KOPT-K1 (cell line): ENCODE results near the gene INTS15.

ENCODE experiments used
- H3K27ac ChIP-seq: fragments of 200-600 bp; sonication (generic); 2 replicates; pipeline ENCODE4 v1.5.1; 2016; ENCODE audit warnings: antibody characterized with exemption, mild to moderate bottlenecking, low read depth, low read length; ENCODE audit not compliant: poor library complexity, severe bottlenecking
- H3K36me3 ChIP-seq: fragments of 200-600 bp; sonication (generic); 2 replicates; pipeline ENCODE4 v1.5.1; 2017; ENCODE audit warnings: antibody characterized with exemption, mild to moderate bottlenecking, low read length, moderate library complexity; ENCODE audit not compliant: insufficient read depth
- H3K9me3 ChIP-seq: fragments of 200-600 bp; sonication (generic); 2 replicates; pipeline ENCODE4 v1.5.1; 2017; ENCODE audit warnings: antibody characterized with exemption, low read length, mild to moderate bottlenecking; ENCODE audit not compliant: insufficient read depth, poor library complexity, severe bottlenecking

The INTS15 gene

DNA sequence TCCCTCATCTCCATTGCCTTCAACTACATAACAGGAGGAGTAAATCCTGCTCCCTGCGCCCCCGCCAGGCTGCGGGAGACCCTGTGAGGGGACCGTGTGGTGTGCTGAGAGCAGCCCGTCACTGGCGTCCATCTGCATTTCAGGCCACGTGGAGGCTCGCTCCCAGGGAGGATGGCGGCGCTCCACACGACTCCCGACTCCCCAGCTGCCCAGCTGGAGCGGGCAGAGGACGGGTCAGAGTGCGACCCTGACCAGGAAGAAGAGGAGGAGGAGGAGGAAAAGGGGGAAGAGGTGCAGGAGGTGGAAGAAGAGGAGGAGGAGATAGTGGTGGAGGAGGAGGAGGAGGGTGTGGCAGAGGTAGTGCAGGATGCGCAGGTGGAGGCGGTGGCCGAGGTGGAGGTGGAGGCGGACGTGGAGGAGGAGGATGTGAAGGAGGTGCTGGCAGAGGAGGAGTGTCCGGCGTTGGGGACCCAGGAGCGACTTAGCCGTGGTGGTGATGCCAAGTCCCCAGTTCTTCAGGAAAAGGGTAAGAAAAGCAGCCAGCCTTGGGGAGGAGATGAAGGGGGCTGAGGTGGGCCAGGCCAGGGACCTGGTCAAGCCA lies 52.5 kb downstream of the INTS15 start:
- Histone ChIP-seq H3K27ac (no peak overlapping the region), H3K36me3 (peaks cover 83% of the 10 kb centered on the region), H3K9me3 (no peaks in the 10 kb centered on the region)

DNA sequence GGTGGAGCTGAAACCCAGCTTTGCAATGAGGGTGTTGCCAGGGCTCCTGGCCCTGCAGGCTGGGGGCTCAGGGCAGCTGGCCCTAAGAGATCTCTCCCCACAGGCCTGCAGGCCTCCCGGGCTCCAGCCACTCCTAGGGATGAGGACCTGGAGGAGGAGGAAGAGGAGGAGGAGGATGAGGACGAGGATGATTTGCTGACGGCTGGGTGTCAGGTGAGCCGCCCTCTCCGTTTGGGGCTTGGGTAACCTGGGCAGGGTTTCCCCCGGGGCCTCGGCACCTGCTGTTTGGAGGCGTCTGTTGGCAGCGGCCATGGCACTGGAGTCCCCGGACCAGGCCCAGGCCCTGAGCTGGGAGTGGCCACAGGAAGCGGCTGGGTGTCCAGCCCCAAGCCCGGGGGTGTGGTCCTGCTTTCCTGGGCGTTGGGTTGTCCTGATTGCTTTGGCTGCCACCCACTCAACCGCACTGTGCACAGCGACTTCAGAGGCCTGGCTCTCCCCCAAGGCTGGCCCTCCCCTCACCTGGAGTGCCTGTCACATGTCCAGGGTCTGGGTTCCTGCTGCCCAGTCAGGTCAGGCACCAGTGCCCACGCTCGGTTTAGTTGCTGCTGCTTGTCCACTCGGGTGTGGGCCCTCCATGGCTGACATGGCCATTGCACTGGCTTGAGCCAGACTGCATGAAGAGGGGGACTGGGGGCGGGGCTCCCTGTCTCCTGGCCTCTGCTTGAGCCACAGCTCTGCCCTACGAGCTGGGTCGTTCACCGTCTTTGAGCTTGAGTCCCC lies 53.2 kb downstream of the INTS15 start:
- no peaks in the 10 kb centered on the region for H3K9me3 ChIP-seq
- H3K27ac ChIP-seq: no peak overlapping the region
- peaks cover 91% of the 10 kb centered on the region for H3K36me3 ChIP-seq

DNA sequence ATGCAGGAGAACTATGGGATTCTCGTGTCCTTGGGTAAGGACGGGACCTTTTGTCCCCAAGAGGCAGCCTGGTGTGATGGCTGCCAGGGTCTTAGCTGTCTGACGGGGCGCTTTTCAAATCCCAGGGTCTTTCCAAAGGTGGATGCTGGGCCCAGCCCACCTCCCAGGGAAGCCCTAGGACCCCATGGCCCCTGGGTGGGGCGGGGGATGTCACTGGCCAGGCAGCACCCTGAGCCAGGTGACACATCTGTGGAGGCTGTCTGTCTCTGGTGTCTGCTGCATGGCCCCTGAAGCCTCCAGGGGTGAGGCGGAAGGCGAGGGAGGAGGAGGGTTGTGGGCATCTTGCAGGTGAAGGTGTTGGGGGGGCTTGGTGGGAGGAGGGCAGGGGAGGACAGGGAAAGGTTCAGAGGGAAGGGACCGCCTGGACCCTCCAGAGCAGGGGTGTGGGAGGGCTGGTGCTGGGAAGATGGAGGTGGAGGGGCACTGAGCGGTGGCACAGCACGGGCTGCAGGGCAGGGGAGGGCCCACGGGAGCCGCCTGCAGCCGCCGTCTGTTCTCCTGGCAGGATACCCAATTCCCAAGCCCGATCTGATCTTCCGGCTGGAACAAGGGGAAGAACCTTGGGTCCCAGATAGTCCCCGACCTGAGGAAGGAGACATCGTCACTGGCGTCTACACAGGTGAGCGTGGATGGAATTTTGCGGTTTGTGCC lies 54.2 kb downstream of the INTS15 start:
- no peak overlapping the region for H3K27ac ChIP-seq
- H3K9me3 ChIP-seq: peaks cover 6% of the 10 kb centered on the region
- H3K36me3 ChIP-seq: peaks cover 98% of the 10 kb centered on the region

DNA sequence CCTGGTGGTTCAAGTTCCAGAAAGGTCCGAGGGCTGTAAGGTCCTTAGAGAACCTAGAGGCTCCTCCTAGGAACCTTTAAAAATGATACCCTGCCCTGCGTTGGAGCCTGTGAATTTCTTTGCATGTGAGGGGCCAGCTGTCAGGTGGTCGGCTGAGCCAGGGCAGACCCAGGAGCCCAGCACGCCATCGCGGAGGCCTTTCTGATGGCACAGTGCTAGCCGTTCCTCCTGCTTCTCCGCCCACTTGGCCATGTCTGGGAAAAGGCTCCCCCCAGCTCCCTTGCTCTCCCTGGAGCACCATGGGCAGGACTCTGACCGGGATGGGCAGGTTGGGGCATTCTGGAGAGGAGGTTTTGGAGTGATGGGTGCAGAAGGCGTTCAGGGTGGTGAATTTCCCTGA lies 54.9 kb downstream of the INTS15 start:
- H3K36me3 ChIP-seq: peaks cover 98% of the 10 kb centered on the region
- peaks cover 13% of the 10 kb centered on the region for H3K9me3 ChIP-seq
- H3K27ac ChIP-seq: no peak overlapping the region

DNA sequence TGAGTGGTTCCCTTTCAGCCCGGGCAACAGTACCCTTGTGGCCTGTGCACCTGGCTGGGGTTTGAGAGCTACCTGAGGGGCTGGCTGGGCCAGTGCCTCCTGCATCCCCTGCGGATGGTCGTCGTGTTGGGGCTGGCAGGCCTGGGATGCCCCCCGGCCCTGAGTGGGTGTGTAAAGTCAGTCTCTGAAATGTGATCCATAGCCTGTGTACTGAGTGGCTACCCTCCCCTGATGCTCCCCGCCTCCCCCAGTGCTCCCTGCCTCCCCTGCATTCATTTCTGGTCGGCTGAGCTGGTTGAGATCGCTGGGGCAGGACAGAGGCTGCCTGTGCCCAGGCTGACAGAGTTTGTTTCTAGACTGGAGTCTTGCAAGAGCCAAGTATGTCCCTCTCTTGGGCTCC lies 56.6 kb downstream of the INTS15 start:
- no peak overlapping the region for H3K27ac ChIP-seq
- peaks cover 98% of the 10 kb centered on the region for H3K36me3 ChIP-seq
- peaks cover 30% of the 10 kb centered on the region for H3K9me3 ChIP-seq

DNA sequence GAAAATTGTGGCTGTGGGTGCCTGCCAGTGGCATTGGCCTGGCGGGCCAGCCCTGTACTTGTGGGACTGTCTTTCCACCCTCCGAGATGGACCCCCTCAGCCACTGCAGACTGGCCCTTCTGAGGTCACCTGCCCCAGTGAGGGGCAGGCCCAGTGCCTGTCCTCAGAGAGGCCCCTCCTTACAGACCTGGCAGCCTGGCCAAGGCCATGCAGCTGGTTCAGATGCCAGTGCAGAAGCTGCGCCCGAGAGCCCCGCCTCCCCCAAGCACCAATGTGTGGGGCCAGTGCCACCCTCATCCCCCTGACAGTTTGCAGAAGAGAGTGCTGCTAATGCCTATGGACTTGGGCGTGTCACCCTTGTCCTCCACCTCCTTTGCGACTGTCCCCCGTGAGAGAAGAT lies 57.3 kb downstream of the INTS15 start:
- Histone ChIP-seq H3K27ac (no peak overlapping the region), H3K9me3 (peaks cover 36% of the 10 kb centered on the region), H3K36me3 (peaks cover 98% of the 10 kb centered on the region)

DNA sequence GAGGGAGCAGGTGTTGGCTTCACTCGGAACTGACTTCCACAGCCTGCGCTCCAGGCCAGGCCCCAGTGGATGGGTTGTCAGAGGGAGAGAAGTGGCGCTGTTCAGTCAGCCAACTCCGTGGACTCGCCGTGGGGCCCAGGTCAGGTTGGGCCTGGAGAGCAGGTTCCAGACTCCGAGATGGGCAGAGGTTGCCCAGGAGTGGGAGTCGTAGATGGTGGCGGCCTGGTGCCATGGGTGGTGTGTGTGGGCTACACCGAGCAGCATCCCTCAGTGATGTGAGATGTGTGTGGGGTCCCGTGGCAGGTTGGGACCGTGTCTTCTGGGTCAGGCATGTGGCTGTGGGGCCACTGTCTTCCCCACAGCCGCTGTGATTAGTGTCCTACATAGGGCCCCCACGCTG lies 57.7 kb downstream of the INTS15 start:
- peaks cover 41% of the 10 kb centered on the region for H3K9me3 ChIP-seq
- H3K27ac ChIP-seq: no peak overlapping the region
- H3K36me3 ChIP-seq: peaks cover 98% of the 10 kb centered on the region

DNA sequence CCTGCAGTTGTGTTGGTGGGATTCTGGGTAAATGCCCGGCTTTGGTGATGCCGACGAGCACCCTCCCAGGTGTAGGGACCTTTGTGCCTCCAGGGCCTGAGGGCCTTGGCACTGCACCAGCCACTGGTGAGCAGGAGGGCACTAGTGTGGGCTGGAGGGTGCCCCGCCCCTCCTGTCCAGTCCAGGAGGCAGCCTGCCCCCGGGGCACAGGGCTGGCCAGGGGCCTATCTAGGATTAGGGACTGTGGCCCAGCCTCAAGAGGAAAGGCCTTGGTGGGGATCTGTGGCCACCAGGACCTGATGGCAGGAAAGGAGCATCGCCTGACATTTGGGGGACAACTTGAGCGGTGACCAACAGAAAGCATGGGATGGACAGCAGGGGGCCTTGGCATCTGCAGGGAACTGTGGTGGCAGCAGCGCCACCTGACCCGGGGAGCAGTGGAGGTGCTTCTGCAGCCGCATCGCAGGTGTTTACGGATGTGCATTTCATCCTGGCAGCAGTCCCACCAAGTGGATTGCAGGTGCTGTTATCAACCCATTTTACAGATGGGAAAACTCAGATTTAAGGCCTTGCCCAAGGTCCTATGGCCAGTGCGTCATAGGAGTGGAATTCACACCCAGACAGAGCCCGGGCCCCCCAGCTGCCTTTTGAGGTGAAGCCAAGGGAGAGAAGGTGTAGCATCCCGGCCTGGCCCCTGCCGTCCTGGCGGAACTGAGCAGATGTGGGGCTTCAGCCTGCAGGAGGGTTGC lies 58.4 kb downstream of the INTS15 start:
- Histone ChIP-seq H3K36me3 (peaks cover 98% of the 10 kb centered on the region), H3K27ac (no peak overlapping the region), H3K9me3 (peaks cover 48% of the 10 kb centered on the region)

DNA sequence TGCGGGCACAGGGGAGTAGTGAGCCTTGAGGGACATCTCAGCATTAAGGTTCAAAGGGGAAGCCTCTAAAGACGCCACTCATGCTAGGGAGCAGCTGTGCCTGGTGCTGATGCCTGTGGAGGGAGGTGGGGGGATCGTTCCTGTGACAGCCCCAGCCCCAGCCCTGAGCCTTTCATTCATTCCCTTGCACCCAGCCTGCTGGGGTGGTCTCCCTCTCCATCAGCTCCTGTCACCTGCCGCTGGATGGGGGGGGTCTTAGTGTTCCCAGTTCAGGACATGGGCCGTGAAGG lies 58.9 kb downstream of the INTS15 start:
- no peak overlapping the region for H3K27ac ChIP-seq
- H3K36me3 ChIP-seq: peaks cover 98% of the 10 kb centered on the region
- peaks cover 53% of the 10 kb centered on the region for H3K9me3 ChIP-seq

DNA sequence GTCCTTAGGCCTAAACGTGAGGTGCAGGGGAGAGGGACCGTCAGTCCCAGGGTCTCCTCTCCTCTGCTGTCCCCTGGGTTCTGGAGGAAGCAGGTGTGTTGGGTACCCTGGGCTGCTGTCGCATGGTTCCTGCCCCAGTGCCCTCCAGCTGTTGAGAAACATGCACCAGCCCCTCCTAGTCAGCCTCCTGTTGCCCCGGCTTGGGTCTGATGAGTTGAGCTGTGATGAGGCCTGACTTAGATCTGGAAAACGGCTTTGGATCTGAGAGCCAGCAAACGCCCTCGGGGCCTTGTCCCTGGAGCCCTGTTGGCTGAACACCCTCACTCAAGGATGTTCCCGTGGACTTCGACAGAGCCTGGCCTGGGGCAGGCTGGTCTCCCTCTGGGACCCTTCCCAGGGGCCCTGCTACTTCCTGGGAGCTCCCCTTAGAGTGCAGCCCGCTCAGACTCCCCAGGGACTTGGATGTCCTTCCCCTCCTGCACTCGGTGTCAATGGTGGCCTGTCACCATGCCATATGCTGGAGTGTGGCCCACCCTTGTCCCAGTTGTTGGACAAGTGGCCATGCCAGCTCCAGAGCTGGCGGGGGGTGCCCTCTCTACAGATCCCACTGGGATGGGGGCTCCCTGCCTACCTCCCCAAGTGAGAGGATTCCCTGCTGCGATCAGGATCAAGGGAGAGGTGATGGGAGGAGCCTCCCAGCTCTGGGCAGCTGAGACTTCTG lies 59.6 kb downstream of the INTS15 start:
- Histone ChIP-seq H3K9me3 (peaks cover 59% of the 10 kb centered on the region), H3K27ac (no peak overlapping the region), H3K36me3 (peaks cover 98% of the 10 kb centered on the region)

DNA sequence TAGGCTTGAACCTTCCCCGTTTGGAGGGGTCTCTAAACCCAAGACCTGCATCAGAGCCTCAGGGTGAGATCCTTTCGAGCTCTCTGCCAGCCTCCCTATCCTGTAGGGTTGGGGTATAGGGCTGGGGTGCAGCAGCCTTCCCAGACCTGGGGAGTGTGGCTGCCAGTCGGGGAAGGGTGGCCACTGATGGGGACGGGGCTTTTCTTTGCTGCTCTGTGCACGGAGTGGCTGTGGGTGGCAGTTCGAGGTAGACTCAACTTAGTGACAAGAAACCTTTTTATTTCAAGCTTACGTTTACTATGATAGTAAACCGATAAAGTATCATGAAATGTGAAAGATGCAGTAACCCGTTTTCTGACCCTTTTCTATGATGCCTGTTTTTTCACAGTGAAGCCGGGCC lies 60.3 kb downstream of the INTS15 start:
- peaks cover 66% of the 10 kb centered on the region for H3K9me3 ChIP-seq
- peaks cover 98% of the 10 kb centered on the region for H3K36me3 ChIP-seq
- H3K27ac ChIP-seq: no peak overlapping the region

DNA sequence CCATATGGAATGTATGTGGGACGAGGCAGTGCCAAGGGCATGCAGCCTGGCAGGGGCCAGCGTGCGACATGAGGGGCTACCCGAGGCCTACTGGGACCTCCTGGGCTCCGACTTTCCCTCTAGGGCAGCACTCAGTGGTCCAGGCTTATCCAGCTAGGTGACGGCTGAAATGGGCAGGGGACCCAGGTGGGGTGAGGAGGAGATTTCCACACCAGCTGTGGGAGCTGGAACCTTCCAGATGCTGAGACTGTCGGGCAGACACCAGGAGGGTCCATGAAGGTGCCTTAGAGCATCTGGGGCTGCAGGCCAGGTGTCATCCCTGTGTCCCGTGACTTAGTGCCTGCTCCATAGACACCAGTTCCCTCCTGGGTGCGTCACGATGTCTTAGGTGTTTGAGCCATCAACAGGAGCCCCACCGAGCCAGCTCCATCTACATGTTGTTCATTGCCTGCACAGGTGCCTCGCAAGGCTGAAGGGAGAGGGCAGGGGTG lies 60.7 kb downstream of the INTS15 start:
- peaks cover 68% of the 10 kb centered on the region for H3K9me3 ChIP-seq
- H3K27ac ChIP-seq: no peak overlapping the region
- peaks cover 99% of the 10 kb centered on the region for H3K36me3 ChIP-seq

DNA sequence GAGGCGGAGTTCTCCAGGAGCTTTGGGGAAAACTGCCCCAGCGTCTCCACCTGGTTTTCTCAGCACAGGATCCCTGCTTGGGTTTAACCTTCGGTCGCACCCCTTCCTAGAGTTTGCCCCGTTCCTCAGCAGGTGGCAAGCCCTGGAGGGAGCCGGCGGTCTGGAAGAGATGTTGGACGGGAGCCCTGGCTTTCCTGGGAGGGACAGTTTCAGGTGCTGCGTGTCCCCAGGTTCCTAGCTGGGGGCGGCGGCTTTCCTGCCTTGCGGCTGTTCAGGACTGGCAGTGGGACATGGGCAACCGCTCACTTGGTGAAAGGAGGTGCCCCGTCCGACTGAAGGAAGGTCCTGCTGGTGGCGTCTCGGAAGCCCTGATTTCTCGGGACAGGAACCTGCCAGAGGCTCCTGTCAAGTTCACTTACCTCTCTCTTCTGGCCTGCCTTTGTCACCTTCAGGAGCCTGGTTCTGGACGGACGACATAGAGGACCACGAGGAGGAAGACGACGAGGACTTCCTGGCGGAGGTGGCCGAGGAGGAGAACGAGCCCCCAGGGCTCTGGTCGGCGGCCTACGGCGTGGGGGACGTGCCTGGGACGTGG lies 62.1 kb downstream of the INTS15 start:
- peaks cover 95% of the 10 kb centered on the region for H3K36me3 ChIP-seq

DNA sequence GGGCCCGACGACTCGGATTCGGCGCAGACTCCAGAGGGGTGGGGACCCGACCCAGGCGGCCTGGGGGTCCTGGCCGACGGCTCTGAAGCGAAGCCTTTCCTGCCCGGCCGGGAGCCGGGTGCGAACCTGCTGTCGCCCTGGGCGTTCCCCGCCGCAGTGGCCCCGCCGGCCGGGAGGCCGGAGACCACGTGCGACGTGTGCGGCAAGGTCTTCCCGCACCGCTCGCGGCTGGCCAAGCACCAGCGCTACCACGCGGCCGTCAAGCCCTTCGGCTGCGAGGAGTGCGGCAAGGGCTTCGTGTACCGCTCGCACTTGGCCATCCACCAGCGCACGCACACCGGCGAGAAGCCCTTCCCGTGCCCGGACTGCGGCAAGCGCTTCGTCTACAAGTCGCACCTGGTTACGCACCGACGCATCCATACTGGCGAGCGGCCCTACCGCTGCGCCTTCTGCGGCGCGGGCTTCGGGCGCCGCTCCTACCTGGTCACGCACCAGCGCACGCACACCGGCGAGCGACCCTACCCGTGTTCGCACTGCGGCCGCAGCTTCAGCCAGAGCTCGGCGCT lies 62.7 kb downstream of the INTS15 start:
- Histone ChIP-seq H3K36me3 (peaks cover 89% of the 10 kb centered on the region), H3K27ac (no peak overlapping the region), H3K9me3 (peaks cover 68% of the 10 kb centered on the region)

More for the DNA sequence above, 62.1 kb downstream of the INTS15 start:
- H3K9me3 ChIP-seq: peaks cover 68% of the 10 kb centered on the region
- no peak overlapping the region for H3K27ac ChIP-seq
